Activated CD4-positive, alpha-beta T cell treated with anti-CD3 and anti-CD28 coated beads, Interleukin-10, Interleukin-2, amounts not matched to agents 100 ng/mL and 50 ng/mL, durations not matched to agents 16 hours and 8 hours (primary cell): ENCODE results near the gene ZNF341.
"Not testable (repeated sequence)": the region's sequence is repeated elsewhere in the genome, so short reads cannot be mapped to it uniquely, and the experiment has no call there.

ENCODE experiments used
- DNase-seq: peaks from one replicate; pipeline ENCODE4 v3.0.0-alpha.2; 2020

The ZNF341 gene

GRCh38 chr20:33732166-33732970 lies 572 bp downstream of the ZNF341 start:
- peak; percentile 83 for DNase-seq

GRCh38 chr20:33733654-33734576 lies 2.1 kb downstream of the ZNF341 start:
- no peak for DNase-seq

- DNase-seq = no peak
These were observed 5.2 kb downstream of the ZNF341 start for GRCh38 chr20:33736962-33737361.

GRCh38 chr20:33739493-33739892 lies 7.7 kb downstream of the ZNF341 start:
- no peak for DNase-seq

GRCh38 chr20:33740189-33740588 lies 8.4 kb downstream of the ZNF341 start:
- DNase-seq = no peak

- DNase-seq = no peak
These were observed 12.4 kb downstream of the ZNF341 start for GRCh38 chr20:33744181-33744580.

GRCh38 chr20:33744773-33745385 lies 13.1 kb downstream of the ZNF341 start:
- no peak for DNase-seq

GRCh38 chr20:33746325-33746998 lies 14.7 kb downstream of the ZNF341 start:
- DNase-seq = no peak

- no peak for DNase-seq
These were observed 20.0 kb downstream of the ZNF341 start for GRCh38 chr20:33751775-33752174.

- no peak for DNase-seq
These were observed 21.3 kb downstream of the ZNF341 start for GRCh38 chr20:33753143-33753542.

GRCh38 chr20:33753763-33754162 lies 22.0 kb downstream of the ZNF341 start:
- no peak for DNase-seq

GRCh38 chr20:33755936-33756490 lies 24.2 kb downstream of the ZNF341 start:
- not testable (repeated sequence) for DNase-seq

GRCh38 chr20:33757046-33757445 lies 25.2 kb downstream of the ZNF341 start:
- no peak for DNase-seq

- no peak for DNase-seq
These were observed 25.7 kb downstream of the ZNF341 start for GRCh38 chr20:33757458-33757857.

- no peak for DNase-seq
These were observed 30.0 kb downstream of the ZNF341 start for GRCh38 chr20:33761698-33762250.

GRCh38 chr20:33765099-33765498 lies 33.3 kb downstream of the ZNF341 start:
- DNase-seq = no peak

- DNase-seq = no peak
These were observed 33.8 kb downstream of the ZNF341 start for GRCh38 chr20:33765592-33765991.

GRCh38 chr20:33766686-33767085 lies 34.9 kb downstream of the ZNF341 start:
- no peak for DNase-seq

- DNase-seq = no peak
These were observed 36.0 kb downstream of the ZNF341 start for GRCh38 chr20:33767777-33768138.

GRCh38 chr20:33769043-33769442 lies 37.2 kb downstream of the ZNF341 start:
- DNase-seq = no peak

- DNase-seq = no peak
These were observed 38.2 kb downstream of the ZNF341 start for GRCh38 chr20:33770005-33770404.

GRCh38 chr20:33771938-33772337 lies 40.1 kb downstream of the ZNF341 start:
- no peak for DNase-seq
